Fibroblast of skin of left quadriceps (primary cell): Measurements from ENCODE around the gene SUMF1.

Experiments
- DNase-seq, 2 experiments: peaks; one replicate each; pipeline ENCODE4 v3.0.0-alpha.2; 2013; ENCODE audit warnings: low read depth in 2 of 2

Gene SUMF1

GRCh38 chr3:4387210-4388204, 79.6 kb downstream of the SUMF1 start:
- DNase-seq, result no peak

GRCh38 chr3:4385201-4385600, 81.9 kb downstream of the SUMF1 start:
- peak; percentile 7 to 11 for DNase-seq

GRCh38 chr3:4380013-4380412, 87.1 kb downstream of the SUMF1 start:
- DNase-seq, result no peak

- DNase-seq, result no peak
Measured at GRCh38 chr3:4376499-4376898, 90.6 kb downstream of the SUMF1 start.

- no peak for DNase-seq
Measured at GRCh38 chr3:4375911-4376310, 91.2 kb downstream of the SUMF1 start.

- no peak for DNase-seq
Measured at GRCh38 chr3:4373669-4374068, 93.4 kb downstream of the SUMF1 start.

GRCh38 chr3:4362523-4362922, 104.5 kb downstream of the SUMF1 start:
- no peak for DNase-seq

GRCh38 chr3:4360817-4361216, 106.3 kb downstream of the SUMF1 start:
- DNase-seq, result no peak

GRCh38 chr3:4359805-4360502, 107.1 kb downstream of the SUMF1 start:
- no peak for DNase-seq

- DNase-seq, result no peak
Measured at GRCh38 chr3:4358273-4358672, 108.8 kb downstream of the SUMF1 start.

GRCh38 chr3:4356546-4357410, 110.3 kb downstream of the SUMF1 start:
- DNase-seq, result no peak

- no peak for DNase-seq
Measured at GRCh38 chr3:4356220-4356540, 110.9 kb downstream of the SUMF1 start.

- DNase-seq, result no peak
Measured at GRCh38 chr3:4355401-4356219, 111.5 kb downstream of the SUMF1 start.

- DNase-seq, result no peak
Measured at GRCh38 chr3:4351872-4352271, 115.2 kb downstream of the SUMF1 start.

- no peak for DNase-seq
Measured at GRCh38 chr3:4351164-4351855, 115.8 kb downstream of the SUMF1 start.

- DNase-seq, result peak; percentile 28 to 31
Measured at GRCh38 chr3:4350789-4351163, 116.3 kb downstream of the SUMF1 start.

- peak; percentile 35 to 39 for DNase-seq
Measured at GRCh38 chr3:4343258-4343657, 123.8 kb downstream of the SUMF1 start.

- no peak for DNase-seq
Measured at GRCh38 chr3:4341336-4341675, 125.8 kb downstream of the SUMF1 start.

GRCh38 chr3:4340411-4341335, 126.4 kb downstream of the SUMF1 start:
- no peak for DNase-seq

GRCh38 chr3:4340077-4340410, 127.0 kb downstream of the SUMF1 start:
- no peak for DNase-seq
